ENCODE data around the gene SDR9C7.
"Not testable (repeated sequence)": the region's sequence is repeated elsewhere in the genome, so short reads cannot be mapped to it uniquely, and the experiment has no call there.

The SDR9C7 gene

DNA sequence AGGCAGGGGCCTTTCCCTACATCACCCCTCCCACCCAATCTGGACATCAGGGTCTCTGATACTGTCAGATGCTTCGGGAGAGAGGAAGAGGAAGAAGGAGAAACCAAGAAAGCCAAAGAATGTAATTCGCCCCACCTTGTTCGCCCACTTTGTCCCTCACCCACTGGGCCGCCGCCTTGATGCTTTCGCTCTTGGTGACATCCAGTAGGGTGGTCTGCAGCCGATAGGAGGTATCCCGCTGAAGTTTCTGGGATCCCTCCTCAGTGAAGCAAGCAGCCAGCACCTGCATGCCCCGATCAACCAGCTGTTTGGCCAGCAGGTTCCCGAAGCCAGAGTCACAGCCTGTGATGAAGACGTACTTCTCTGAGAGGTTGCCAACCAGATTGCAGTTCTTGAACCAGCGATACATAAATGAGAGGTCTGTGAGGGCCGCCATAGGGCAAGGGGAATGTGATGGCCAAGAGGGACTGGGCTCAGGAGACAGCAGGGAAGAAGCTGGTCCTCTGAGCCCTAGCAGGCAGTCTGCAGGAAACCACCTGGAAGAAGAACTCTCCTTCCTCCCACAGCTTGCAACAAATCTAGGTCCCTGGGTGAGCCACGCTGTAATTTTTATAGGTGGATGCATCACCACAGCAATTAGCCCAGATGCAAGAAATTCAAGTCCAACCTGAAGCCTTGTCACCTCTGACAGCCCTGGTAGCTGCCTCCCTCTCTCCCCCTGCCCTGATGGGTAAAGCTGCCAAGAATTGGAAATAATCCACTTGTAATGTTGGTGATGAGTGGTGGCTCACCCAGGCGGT, at the start of gene SDR9C7:
SDR9C7 (minus strand) TSS at position 583 of the 800 bp plus-strand sequence; CDS start at position 436, 147 bp downstream.
- DNase-seq (ENCODE audit: low spot score) = no peak

DNA sequence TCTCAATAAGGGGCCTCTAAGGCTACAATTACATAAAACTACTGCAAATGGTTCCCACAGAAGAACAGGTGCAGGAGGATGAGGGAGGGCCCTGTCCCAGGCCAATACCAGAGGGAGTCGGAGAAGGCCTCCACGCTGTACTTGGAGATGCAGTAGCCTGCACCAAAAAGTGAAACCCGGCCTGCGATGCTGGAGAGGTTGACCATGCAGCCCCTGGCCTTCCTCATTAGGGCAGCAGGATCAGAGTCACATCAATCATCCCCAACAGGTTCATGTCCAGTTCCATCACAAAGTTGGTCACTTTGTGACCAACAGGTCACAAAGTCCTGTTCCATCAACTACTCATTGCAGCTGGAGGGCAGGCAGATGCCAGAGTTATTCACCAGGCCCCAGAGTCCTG, 49.2 kb upstream of the SDR9C7 start:
- no peak for DNase-seq (ENCODE audit: low spot score)

DNA sequence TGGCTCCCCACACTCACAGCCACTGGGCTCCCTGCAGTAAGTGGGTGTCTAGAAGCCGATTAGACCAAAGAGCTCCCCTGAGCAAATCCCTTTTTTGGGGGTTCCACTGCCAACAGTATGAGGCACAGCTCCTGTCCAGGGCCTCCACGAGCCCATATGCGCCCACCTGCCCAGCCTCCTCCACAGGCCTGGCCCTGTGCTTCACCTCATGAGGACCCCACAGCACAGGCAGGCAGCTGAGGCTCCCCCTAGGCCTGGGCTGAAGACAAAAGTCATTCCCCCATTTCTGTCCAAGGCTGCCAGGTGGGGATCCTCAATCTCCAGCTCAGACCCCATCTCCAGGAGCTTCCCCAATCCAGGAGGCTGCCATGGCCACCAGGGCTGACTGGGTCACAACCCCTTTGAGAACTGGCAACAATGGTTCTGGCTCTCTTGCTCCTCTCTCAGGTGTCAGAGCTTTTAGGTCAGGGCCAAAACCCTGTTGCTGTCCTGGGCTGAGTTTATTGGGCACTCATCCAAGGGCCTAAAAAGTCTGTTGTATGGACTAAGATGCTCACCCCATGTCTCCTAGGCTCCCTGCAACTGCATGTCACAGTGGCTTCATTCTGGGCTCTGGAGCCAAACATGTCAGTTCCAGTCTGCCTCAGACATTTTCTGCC, 48.5 kb upstream of the SDR9C7 start:
- not testable (repeated sequence) for DNase-seq (ENCODE audit: low spot score)

DNA sequence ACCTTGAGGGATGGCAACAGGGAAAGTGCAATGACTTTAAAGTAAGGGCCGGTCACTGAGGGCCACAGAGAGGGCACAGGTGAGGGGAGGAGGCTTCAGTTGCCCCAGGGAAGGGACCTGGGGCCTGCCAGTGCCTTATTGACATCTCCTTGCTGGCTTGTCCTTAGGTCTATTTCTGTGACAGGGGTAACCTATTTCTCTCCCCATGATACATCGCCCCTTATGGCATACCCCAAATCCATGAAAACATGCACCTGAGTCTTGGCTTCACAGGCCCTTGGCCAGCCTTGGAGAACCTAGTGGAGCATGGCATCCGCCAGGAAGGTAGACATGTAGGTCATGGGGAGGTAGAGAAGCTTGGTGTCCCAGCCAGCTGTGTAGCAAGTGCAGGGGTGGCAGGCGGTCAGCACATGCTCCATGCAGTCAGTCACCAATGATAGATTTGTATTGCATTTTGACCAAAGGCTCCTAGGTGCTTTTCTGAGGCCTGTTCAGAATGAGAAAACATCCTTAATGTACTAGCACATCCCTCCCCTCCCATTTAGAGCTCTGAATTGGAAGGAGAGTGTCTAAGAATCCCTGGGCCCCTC, 46.8 kb upstream of the SDR9C7 start:
- DNase-seq (ENCODE audit: low spot score) = no peak

DNA sequence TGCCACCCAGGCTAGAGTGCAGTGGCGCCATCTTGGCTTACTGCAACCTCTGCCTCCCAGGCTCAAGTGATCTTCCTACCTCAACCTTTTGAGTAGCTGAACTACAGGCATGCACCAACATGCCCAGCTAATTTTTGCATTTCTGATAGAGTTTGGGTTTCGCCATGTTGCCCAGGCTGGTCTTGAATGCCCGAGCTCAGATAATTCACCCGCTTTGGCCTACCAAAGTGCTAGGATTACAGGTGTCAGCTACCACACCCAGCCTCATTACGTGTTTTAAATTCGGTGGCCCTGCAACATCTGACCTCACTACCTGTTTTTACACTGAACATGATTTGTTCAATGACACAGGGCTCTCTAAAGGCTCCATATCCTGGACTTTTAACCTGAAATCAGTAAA, 46.1 kb upstream of the SDR9C7 start:
- DNase-seq (ENCODE audit: low spot score) = no peak

DNA sequence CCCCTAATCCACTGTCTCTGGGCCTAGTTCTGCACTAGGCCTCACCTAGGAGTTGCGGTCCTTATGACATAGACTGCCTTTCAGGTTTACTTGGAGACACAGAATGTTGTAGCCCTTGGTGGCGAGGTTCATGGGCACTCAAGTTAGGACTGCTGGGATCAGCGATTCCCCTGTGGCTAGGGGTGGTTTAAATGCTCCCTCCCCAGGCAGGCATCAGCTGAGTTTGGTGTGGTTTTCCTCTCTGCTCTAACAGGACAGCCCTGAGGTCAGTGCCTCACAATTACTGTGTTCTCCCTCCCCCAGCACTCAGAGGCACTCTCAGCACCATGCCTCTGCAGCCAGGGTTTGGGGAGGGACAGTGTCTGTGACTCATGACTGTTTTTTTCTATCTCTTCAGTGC, 45.4 kb upstream of the SDR9C7 start:
- DNase-seq (ENCODE audit: low spot score) = no peak

DNA sequence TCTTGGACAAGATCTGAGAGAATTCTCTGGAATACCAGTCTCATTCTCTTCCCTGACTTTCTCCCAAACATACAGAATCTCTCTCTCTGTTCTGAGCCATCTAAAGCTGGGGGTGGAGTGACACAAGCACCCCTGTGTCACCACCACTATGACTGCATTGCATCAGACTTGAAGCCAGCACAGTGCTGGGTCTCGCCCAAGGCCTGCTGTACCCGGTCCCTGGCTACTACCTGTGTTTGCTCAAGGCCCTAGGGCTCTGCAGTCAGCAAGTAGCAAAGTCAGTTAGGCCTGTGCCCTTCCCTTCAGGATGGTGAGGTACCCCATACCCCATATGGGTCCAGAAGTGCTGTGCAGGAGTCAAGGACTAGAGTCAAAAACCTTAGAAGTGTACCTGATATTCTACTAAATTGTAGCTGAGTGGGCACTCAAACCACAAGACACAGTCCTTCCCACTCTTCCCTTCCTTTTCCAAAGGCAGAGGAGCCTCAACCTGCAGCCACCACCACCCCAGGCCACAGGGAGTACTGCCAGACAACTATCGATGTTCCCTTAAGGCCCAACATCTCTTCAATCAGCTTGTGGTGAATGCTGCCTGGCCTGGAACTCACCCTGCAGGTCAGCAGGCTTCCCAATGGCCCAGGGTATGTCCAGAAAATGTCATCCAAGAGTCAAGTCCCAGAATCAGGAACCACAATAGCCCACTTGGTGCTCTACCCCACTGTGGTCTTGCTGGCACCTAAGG, 44.4 kb upstream of the SDR9C7 start:
- DNase-seq (ENCODE audit: low spot score) = no peak

DNA sequence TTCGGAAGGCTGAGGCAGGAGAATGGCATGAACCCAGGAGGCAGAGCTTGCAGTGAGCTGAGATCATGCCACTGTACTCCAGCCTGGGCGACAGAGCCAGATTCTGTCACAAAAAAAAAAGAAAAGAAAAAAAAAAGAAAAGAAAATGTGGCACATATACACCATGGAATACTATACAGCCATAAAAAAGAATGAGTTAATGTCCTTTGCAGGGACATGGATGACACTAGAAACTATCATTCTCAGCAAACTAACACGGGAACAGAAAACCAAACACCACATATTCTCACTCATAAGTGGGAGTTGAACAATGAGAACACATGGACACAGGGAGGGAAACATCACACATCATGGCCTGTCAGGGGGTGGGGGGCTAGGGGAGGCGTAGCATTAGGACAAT, 43.2 kb upstream of the SDR9C7 start:
- not testable (repeated sequence) for DNase-seq (ENCODE audit: low spot score)

DNA sequence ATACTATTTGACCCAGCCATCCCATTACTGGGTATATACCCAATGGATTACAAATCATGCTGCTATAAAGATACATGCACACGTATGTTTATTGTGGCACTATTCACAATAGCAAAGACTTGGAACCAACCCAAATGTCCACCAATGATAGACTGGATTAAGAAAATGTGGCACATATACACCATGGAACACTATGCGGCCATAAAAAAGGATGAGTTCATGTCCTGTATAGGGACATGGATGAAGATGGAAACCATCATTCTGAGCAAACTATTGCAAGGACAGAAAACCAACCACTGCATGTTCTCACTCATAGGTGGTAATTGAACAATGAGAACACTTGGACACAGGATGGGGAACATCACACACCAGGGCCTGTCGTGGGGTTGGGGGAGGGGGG, 40.0 kb upstream of the SDR9C7 start:
- DNase-seq (ENCODE audit: low spot score) = not testable (repeated sequence)

DNA sequence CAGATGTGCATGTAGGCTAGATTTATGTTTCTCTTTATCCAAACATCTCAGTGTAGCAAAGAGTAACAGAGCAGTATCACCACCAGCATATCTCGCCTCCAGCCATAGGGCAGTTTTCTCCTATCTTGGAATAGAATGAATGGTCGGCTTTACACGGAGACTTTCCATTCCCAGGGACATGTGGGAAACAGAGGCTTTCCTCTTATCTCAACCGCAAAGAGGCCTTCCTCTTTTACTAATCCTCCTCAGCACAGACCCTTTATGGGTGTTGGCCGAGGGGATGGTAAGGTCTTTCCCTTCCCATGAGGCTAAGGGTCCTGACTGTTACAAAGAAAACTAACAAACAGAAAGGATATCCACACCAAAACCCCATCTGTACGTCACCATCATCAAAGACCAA, 34.7 kb upstream of the SDR9C7 start:
- DNase-seq (ENCODE audit: low spot score) = not testable (repeated sequence)

DNA sequence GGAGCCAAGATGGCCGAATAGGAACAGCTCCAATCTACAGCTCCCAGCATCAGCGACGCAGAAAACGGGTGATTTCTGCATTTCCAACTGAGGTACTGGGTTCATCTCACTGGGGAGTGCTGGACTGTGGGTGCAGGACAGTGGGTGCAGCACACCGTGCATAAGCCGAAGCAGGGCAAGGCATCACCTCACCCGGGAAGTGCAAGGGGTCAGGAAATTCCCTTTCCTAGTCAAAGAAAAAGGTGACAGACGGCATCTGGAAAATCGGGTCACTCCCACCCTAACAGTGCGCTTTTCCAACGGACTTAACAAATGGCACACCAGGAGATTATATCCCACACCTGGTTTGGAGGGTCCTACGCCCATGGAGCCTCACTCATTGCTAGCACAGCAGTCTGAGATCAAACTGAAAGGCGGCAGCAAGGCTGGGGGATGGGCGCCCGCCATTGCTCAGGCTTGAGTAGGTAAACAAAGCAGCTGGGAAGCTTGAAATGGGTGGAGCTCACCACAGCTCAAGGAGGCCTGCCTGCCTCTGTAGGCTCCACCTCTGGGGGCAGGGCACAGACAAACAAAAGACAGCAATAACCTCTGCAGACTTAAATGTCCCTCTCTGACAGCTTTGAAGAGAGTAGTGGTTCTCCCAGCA, 31.9 kb upstream of the SDR9C7 start:
- not testable (repeated sequence) for DNase-seq (ENCODE audit: low spot score)

DNA sequence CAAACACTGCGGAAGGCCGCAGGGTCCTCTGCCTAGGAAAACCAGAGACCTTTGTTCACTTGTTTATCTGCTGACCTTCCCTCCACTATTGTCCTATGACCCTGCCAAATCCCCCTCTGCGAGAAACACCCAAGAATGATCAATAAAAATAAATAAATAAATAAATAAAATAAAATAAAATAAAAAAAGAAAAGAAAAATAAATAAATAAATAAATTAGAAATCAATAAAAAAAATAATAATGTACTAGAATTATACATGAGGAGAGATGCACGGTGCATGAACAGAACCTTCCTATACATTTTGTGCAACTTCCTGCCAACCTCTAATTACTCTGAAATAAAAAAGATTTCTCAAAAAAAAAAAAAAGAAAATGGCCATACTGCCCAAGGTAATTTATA, 30.9 kb upstream of the SDR9C7 start:
- DNase-seq (ENCODE audit: low spot score) = not testable (repeated sequence)

DNA sequence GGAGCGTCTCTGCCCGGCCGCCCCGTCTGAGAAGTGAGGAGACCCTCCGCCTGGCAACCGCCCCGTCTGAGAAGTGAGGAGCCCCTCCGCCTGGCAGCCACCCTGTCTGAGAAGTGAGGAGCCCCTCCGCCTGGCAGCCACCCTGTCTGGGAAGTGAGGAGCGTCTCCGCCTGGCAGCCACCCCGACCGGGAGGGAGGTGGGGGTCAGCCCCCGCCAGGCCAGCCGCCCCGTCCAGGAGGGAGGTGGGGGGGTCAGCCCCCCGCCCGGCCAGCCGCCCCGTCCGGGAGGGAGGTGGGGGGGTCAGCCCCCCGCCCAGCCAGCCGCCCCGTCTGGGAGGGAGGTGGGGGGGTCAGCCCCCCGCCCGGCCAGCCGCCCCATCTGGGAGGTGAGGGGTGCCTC, 29.3 kb upstream of the SDR9C7 start:
- not testable (repeated sequence) for DNase-seq (ENCODE audit: low spot score)

DNA sequence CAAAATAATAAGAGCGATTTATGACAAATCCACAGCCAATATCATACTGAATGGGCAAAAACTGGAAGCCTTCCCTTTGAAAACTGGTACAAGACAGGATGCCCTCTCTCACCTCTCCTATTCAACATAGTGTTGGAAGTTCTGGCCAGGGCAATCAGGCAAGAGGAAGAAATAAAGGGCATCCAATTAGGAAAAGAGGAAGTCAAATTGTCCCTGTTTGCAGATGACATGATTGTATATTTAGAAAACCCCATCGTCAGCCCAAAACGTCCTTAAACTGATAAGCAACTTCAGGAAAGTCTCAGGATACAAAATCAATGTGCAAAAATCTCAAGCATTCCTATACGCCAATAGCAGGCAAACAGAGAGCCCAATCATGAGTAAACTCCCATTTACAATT, 28.0 kb upstream of the SDR9C7 start:
- DNase-seq (ENCODE audit: low spot score) = not testable (repeated sequence)

DNA sequence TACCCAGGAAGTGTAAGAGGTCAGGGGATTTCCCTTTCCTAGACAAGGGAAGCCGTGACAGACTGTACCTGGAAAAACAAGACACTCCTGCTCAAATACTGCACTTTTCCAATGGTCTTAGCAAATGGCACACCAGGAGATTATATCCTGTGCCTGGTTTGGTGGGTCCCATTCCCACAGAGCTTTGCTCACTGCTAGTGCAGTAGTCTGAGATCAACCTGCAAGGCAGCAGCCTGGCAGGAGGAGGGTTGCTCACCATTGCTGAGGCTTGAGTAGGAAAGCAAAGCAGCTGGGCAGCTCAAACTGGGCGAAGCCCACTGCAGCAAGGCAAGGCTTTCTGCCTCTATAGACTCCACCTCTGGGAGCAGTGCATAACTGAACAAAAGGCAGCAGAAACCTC, 24.2 kb upstream of the SDR9C7 start:
- DNase-seq (ENCODE audit: low spot score) = no peak

DNA sequence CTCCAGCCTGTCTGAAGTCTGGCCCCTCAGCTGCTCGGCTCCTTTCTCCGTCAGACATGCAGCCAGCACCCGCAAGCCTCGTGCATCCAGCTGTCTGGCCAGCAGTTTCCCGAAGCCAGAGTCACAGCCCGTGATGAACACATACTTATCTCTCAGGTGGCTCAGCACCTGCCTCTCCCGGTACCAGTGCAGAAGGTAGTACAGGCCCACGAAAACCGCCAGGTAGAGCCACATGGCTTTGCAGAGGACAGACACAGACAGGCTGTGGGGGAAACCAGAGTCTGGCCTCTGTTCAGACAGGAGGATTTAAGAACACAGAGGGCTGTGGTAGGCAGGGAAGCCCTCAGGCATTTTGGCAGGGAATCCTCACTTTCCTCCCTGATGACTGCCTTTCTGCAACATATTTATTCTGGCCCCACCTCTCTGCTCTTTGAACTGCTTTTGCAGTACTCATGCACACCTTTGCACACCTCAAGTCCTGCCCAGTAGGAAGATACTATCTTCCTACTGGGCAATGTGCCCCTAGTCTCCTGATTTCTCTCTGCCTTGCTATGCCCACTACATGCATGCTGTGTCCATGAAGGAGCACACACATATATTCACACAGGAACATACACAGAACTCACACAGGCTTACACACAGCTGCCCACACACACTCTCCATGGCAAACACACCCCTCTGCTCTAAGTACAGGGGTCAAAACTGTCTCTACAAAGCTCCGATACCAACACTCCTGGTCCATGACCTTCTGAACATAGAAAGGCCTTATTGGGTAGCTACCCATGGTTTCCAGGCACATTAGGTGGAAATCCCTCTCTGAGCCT, 23.2 kb upstream of the SDR9C7 start, which contains the start of gene RDH16:
RDH16 (minus strand) TSS at position 380 of the 824 bp plus-strand sequence; CDS start at position 234, 146 bp downstream.
- DNase-seq (ENCODE audit: low spot score) = no peak

DNA sequence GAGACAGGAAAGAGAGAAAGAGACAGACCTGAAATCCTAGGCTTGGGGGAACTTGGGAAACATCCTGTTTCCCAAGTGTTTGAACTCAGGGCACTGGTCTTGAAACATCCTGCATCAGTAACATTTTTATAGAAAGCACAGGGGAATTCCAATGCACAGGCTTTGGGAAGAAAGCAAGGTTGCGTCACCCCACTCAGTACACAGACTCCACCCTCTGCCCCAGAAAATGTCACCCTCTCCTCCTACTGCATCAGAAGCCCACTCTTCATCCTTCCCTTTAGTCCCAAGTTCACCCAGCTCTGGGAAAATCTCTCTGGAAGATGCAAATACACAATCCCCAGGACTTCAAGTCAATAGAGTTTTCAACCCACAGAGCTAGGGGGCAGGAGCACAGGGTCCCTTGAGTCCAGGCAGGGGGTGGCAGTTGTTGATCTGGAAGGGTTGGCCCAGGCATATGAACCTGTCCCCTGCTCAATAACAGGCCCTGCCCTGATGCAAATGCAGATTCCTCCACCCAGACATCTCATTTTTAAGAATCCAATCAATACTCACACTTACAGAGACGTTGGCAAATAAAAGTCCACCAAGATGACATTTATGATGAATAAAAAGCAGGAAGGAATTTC, 21.5 kb upstream of the SDR9C7 start:
- DNase-seq (ENCODE audit: low spot score) = no peak

DNA sequence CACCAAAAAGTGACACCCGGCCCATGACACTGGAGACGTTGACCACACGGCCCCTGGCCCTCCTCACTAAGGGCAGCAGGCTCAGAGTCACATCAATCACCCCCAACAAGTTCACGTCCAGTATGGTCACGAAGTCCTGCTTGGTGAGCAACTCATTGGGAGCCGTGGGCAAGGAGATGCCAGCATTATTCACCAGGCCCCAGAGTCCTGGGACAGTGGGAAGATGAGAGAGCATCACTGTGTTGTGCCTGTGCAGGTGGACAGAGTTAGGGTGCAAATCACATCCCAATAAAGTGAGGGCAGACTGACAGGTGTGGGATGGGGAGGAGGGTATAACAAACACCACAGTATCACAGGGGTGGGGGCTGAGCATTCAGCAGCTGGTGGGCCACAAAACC, 20.7 kb upstream of the SDR9C7 start:
- DNase-seq (ENCODE audit: low spot score) = no peak

DNA sequence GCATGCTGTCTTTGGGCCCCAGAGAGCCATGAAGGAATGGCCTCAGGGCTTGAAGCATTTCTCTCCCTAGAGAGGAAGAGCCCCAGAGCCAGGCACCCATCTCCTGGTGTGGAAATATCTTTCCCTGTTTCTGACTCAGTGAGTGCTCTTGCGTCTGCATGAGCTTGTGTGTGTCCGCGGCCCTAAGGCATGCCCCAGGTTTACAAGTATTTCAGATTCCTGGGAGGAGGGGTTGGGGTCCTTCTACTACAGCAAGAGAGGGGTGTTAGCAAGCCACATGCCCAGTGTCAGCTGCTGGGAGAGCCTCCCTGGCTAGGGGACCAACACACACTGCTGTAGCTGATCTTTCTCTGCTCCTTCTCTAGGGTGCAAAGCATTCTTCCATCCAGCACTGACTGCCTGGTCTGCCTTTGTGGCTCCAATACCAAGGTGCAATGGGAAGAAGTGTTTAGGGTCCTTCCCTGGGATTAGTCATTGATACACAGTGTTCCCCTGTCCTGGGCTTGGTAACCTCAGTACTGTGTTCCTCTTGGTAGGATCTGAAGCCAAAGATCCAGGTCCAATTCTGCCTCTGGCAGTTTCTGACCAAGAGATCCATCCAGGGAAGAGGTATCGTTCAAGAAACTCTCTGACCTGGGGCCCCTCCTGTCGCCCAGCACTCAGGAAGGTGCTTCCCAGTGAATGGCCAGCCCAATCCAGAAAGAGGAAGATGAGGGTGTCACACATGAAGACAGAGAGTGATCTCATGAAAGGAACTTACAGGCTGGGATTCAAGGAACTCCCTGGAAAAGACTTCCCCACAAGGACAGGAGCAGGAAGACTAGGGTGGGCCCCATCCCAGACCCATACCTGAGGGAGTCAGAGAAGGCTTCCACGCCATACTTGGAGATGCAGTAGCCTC, 20.1 kb upstream of the SDR9C7 start:
- no peak for DNase-seq (ENCODE audit: low spot score)

Measured in hematopoietic multipotent progenitor cell treated with erythropoietin and hydrocortisone succinate and interleukin-3 and kit ligand, for 17 days (in vitro differentiated cells).